ENCODE results near the gene ACAA2.

ACAA2 gene

DNA sequence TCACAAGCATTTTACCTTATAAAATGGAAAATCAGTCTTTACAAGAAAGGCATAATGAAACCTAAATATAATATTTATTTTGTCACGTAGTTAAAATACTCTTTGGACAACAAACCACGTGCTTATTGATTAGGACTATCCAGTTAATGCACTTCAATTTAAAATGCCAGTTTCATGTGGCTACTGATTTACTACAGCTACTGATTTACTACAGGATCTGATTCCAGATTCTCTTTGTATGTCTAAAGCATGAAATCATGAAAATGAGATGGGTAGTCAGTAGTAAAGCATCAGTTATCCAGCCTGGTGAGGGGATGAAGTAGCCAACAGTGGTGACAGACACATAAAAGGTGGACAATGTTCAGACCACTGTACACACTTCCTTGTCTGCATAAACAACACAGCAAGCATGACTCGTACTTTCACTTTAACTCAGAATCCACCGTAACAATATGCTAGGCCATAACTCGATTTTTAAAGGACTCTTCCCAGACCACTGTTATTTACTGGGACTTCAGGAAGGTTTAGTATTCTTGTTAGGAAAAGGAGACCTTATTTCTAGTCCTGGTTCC lies 24.9 kb downstream of the ACAA2 start:
- peak; percentile 75 for ATAC-seq

GRCh38 chr18:49786019-49786720 lies 27.2 kb downstream of the ACAA2 start:
- no peak for ATAC-seq
- TF ChIP-seq, protein P1, sequence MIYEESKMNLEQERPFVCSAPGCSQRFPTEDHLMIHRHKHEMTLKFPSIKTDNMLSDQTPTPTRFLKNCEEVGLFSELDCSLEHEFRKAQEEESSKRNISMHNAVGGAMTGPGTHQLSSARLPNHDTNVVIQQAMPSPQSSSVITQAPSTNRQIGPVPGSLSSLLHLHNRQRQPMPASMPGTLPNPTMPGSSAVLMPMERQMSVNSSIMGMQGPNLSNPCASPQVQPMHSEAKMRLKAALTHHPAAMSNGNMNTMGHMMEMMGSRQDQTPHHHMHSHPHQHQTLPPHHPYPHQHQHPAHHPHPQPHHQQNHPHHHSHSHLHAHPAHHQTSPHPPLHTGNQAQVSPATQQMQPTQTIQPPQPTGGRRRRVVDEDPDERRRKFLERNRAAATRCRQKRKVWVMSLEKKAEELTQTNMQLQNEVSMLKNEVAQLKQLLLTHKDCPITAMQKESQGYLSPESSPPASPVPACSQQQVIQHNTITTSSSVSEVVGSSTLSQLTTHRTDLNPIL (CRISPR knock-in tag; IDR thresholded peaks at IDR 0.05; ENCODE audit: low read depth) = no peak
- no peak for TF ChIP-seq ZNF565 (CRISPR knock-in tag; conservative IDR thresholded peaks at IDR 0.05; ENCODE audit: low read depth)
- no peak for TF ChIP-seq BACH2 (CRISPR knock-in tag; IDR thresholded peaks at IDR 0.05; ENCODE audit: borderline replicate concordance)
- no peak for TF ChIP-seq ESRRG (CRISPR knock-in tag; IDR thresholded peaks at IDR 0.05)
- no peak for TF ChIP-seq ARNTL (CRISPR knock-in tag; IDR thresholded peaks at IDR 0.05; ENCODE audit: borderline replicate concordance, low read depth)
- no peak for TF ChIP-seq TOX (CRISPR knock-in tag; IDR thresholded peaks at IDR 0.05; ENCODE audit: borderline replicate concordance)
- no peak for TF ChIP-seq RARB (CRISPR knock-in tag; IDR thresholded peaks at IDR 0.05)
- TF ChIP-seq SNAI2 (CRISPR knock-in tag; IDR thresholded peaks at IDR 0.05) = no peak
- TF ChIP-seq ZC3H10 (CRISPR knock-in tag; IDR thresholded peaks at IDR 0.05) = no peak
- TF ChIP-seq ISL1 (CRISPR knock-in tag; IDR thresholded peaks at IDR 0.05) = no peak
- no peak for TF ChIP-seq ZNF70 (CRISPR knock-in tag; IDR thresholded peaks at IDR 0.05)
- no peak for TF ChIP-seq CSRNP3 (CRISPR knock-in tag; IDR thresholded peaks at IDR 0.05)
- no peak for TF ChIP-seq POU6F1 (CRISPR knock-in tag; IDR thresholded peaks at IDR 0.05; ENCODE audit: borderline replicate concordance, low read depth)

More for the DNA sequence above, 24.9 kb downstream of the ACAA2 start:
- no peak for TF ChIP-seq ZFP3 (CRISPR knock-in tag; IDR thresholded peaks at IDR 0.05)
- no peak for TF ChIP-seq SNAI2 (CRISPR knock-in tag; IDR thresholded peaks at IDR 0.05)
- TF ChIP-seq, protein P1 (CRISPR knock-in tag; IDR thresholded peaks at IDR 0.05; ENCODE audit: low read depth) = no peak
- TF ChIP-seq, protein P2, sequence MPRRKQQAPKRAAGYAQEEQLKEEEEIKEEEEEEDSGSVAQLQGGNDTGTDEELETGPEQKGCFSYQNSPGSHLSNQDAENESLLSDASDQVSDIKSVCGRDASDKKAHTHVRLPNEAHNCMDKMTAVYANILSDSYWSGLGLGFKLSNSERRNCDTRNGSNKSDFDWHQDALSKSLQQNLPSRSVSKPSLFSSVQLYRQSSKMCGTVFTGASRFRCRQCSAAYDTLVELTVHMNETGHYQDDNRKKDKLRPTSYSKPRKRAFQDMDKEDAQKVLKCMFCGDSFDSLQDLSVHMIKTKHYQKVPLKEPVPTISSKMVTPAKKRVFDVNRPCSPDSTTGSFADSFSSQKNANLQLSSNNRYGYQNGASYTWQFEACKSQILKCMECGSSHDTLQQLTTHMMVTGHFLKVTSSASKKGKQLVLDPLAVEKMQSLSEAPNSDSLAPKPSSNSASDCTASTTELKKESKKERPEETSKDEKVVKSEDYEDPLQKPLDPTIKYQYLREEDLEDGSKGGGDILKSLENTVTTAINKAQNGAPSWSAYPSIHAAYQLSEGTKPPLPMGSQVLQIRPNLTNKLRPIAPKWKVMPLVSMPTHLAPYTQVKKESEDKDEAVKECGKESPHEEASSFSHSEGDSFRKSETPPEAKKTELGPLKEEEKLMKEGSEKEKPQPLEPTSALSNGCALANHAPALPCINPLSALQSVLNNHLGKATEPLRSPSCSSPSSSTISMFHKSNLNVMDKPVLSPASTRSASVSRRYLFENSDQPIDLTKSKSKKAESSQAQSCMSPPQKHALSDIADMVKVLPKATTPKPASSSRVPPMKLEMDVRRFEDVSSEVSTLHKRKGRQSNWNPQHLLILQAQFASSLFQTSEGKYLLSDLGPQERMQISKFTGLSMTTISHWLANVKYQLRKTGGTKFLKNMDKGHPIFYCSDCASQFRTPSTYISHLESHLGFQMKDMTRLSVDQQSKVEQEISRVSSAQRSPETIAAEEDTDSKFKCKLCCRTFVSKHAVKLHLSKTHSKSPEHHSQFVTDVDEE (CRISPR knock-in tag; IDR thresholded peaks at IDR 0.05) = no peak
- TF ChIP-seq CSDC2 (CRISPR knock-in tag; IDR thresholded peaks at IDR 0.05) = no peak
- no peak for TF ChIP-seq RARB (CRISPR knock-in tag; IDR thresholded peaks at IDR 0.05)
- TF ChIP-seq PPARA (CRISPR knock-in tag; IDR thresholded peaks at IDR 0.05; ENCODE audit: borderline replicate concordance) = no peak
- TF ChIP-seq TCF4 (CRISPR knock-in tag; IDR thresholded peaks at IDR 0.05; ENCODE audit: borderline replicate concordance) = no peak

DNA sequence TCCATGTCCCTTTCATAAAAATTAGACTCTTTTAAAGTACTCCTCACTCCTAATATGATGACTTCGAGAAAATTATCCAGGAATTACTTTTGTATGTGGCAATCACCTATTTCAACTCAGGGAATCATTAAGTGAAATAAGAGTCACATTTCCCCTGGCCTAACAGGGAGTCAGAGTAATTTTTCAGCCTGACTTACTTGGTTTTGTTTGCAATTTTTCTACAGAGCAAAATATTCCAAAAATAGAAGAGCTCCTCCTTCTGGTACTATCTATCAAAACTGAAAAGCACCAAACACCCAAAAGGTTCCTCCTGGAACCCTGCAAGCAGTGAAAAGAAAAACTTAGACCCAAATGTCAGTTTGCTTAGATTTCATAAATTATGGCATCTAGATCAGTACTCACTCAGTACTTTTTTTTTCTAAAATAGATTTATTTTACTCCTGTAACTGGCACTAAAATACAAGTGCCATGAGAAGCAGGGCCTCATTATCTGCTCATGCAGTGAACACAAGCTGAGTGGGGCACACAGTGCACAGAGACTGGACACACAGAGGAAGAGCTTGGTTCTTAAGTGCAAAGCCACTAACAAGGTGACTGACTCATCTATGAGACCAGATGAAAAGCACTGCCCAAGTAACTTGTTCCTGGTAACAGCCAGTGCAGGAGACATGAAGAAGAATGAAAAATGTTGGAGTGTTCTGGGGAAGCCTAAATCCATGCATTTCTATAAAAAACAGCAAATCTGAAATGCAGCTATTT lies 28.7 kb downstream of the ACAA2 start:
- TF ChIP-seq ZNF70 (CRISPR knock-in tag; IDR thresholded peaks at IDR 0.05) = no peak
- TF ChIP-seq BACH2 (CRISPR knock-in tag; IDR thresholded peaks at IDR 0.05; ENCODE audit: borderline replicate concordance) = no peak
- TF ChIP-seq OSR1 (CRISPR knock-in tag; IDR thresholded peaks at IDR 0.05) = no peak
- no peak for TF ChIP-seq ARNTL (CRISPR knock-in tag; IDR thresholded peaks at IDR 0.05; ENCODE audit: borderline replicate concordance, low read depth)
- no peak for TF ChIP-seq RARB (CRISPR knock-in tag; IDR thresholded peaks at IDR 0.05)
- TF ChIP-seq TCF4 (CRISPR knock-in tag; IDR thresholded peaks at IDR 0.05; ENCODE audit: borderline replicate concordance) = no peak
- no peak for TF ChIP-seq TOX (CRISPR knock-in tag; IDR thresholded peaks at IDR 0.05; ENCODE audit: borderline replicate concordance)
- TF ChIP-seq ZC3H10 (CRISPR knock-in tag; IDR thresholded peaks at IDR 0.05) = no peak
- TF ChIP-seq POU6F1 (CRISPR knock-in tag; IDR thresholded peaks at IDR 0.05; ENCODE audit: borderline replicate concordance, low read depth) = no peak
- no peak for TF ChIP-seq PPARA (CRISPR knock-in tag; IDR thresholded peaks at IDR 0.05; ENCODE audit: borderline replicate concordance)
- TF ChIP-seq ZNF8 (CRISPR knock-in tag; IDR thresholded peaks at IDR 0.05) = no peak
- peak; percentile 40 for ATAC-seq

DNA sequence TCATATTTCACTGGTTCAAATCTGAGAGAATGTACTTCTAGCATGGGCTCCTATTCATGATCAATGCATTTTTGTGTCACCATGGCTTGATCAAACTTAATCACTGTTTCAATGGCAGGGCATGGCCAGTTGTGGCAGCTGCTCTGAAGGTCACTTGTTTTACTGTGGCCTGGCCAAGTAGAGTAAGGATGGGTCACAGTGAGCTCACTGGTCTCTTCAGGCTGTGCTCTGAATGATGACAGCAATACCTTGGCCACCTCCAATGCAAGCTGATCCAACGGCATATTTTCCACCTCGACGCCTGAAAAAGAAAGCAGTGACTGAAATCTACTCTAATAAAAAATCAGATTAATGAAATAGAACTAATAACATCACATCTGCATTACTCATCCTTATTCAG lies 29.7 kb downstream of the ACAA2 start:
- ATAC-seq = peak; percentile 25; the same call in 1 of the 3 replicates
